Measurements from ENCODE around the gene SPATA13.

SPATA13 gene

DNA sequence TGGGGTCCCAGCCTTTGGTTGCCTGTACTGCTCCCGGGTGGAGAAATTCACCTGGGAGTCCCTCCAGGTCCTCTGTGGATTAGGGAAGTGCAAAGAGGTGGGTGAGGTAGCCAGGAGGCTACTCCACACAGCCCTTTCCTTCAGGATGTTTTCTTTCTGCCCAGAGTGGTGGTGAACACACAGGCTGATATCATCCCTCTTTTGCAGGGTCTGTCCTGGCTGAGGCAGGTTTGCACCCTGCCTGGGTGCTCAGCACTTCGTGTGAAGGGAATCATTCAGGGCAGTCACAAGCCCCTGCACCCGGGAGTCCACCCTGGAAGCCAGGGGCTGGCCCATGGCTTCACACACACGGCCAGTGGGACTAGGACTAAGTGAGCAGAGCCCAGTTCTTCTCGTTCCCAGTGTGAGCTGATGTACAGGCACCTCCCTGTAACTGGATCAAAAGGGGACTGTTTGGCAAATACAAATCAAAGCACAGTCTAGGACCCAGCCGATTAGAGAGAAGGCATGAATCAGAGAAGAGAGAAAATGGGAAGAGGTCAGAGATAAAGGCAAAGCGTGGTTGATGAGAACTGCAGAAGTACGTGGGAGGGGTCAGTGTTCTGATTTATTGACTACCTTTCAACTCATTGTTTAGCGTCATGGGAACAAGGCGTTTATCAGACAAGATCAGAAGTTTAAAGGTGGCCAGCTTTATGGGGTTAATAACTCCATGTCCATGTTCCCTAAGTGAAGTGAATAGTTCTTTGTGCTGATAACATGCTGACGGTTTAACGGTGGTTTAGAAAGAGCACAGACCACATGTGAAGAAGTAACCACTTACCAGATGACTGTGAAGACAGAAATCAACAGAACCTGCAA, 30.4 kb upstream of the SPATA13 start:
- no peak for TF ChIP-seq CTCF (IDR thresholded peaks at IDR 0.05; ENCODE audit: control insufficient read depth, extremely low read depth, insufficient read depth)
- no peak for DNase-seq (ENCODE audit: low read depth)
- no peak overlapping the region for H3K4me3 ChIP-seq (ENCODE audit: low read depth, low read length)

- no peak overlapping the region for H3K4me3 ChIP-seq (ENCODE audit: low read depth, low read length)
- no peak for DNase-seq (ENCODE audit: low read depth)
- TF ChIP-seq CTCF (IDR thresholded peaks at IDR 0.05; ENCODE audit: control insufficient read depth, extremely low read depth, insufficient read depth) = no peak
Measured at GRCh38 chr13:24131749-24132148, 28.8 kb upstream of the SPATA13 start.

DNA sequence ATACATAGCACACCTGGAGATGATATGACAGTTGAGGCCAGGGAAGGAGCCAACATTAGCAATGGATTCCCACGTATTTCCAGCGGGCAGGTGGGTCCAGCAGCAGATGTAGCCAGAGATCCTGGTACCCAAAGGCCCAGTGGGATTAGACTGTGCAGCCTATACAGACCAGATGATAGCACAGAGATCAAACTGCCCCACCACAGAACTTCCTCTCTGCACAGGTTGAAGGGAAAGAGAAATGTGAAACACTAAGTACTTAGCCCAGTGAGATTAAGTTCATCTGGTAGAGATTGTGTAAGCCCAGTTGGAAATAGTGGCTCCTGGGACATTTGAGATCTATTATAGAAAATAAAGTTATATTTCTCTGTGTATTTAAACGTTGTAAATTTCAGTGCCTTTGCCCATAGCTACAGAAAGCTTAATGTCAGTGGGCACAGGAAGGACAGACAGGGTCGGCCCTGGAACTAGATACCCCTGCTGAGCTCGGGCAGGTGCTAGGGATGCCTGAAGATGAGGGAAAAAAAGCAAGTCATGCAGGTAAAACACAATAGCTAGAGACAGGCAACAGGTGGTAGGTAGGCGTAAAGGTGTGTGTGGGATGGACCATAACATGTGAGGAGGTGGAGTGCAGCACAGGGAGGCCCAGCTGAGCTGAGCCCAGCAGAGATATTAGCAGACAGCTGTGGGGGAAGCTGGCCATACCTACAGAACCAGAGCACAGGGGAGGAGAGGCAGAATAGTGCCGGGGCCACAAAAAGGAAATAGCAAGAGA, 27.3 kb upstream of the SPATA13 start:
- no peak for TF ChIP-seq CTCF (IDR thresholded peaks at IDR 0.05; ENCODE audit: control insufficient read depth, extremely low read depth, insufficient read depth)
- no peak overlapping the region for H3K4me3 ChIP-seq (ENCODE audit: low read depth, low read length)
- no peak for DNase-seq (ENCODE audit: low read depth)

DNA sequence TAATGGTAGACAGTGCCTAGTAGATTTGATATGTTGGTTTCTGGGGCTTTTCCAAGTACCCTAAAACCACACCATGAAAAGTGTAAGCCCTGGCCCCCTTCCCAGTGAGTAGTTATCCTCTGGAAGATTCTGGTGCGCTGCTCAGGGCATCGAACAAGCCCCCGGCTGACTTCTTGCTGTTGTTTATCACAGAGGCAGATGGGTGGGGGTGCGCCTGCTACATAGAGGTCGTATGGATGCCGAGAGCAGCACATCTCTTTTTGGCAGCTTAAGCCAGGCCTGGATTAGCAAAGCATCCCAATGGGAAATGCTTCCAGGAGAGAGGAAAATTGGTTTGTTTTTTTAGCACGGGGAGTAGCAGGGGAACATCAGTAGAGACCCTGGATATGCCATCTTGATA, 26.3 kb upstream of the SPATA13 start:
- no peak overlapping the region for H3K4me3 ChIP-seq (ENCODE audit: low read depth, low read length)
- TF ChIP-seq CTCF (IDR thresholded peaks at IDR 0.05; ENCODE audit: control insufficient read depth, extremely low read depth, insufficient read depth) = no peak
- no peak for DNase-seq (ENCODE audit: low read depth)

GRCh38 chr13:24134757-24135156, 25.8 kb upstream of the SPATA13 start:
- H3K4me3 ChIP-seq (ENCODE audit: low read depth, low read length) = no peak overlapping the region
- no peak for DNase-seq (ENCODE audit: low read depth)
- no peak for TF ChIP-seq CTCF (IDR thresholded peaks at IDR 0.05; ENCODE audit: control insufficient read depth, extremely low read depth, insufficient read depth)

DNA sequence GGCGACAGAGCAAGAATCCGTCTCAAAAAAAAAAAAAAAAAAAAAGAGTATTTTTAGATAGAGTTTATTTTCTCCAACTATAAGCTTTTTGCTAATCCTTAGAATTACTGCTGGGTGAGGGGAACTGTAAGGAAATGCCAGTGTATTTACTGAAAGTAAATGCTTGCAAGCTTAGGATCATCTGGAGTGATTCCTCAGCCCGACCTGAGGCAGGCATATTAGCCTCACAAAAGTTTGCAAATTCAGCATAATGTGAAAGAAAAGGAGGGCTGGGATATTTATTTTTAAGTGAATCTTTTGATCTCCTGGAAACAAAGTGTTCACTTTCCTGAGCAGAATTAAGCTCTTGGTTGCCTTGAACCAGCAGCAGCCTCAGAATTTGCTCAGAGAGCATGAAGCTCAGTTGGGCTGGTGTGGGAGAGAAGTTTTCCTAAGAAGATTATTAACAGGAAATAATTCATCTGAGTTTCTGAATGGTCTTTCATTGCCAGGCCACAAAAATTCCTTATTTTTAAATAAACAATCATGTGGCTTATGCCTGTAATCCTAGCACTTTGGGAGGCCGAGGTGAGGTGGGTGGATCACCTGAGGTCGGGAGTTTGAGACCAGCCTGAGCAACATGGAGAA, 24.7 kb upstream of the SPATA13 start:
- no peak for TF ChIP-seq CTCF (IDR thresholded peaks at IDR 0.05; ENCODE audit: control insufficient read depth, extremely low read depth, insufficient read depth)
- no peak overlapping the region for H3K4me3 ChIP-seq (ENCODE audit: low read depth, low read length)
- no peak for DNase-seq (ENCODE audit: low read depth)
